SIG-M5 treated with dmso at 0.1 percent for 504 hours (cell line): ENCODE measurements around the gene ZNRD2.
A peak's percentile ranks its signal among the peaks of the same experiment; 100 is the strongest.
"Not testable (repeated sequence)": the region's sequence is repeated elsewhere in the genome, so short reads cannot be mapped to it uniquely, and the experiment has no call there.

Experiments used
- DNase-seq: peaks from one replicate; lab custom pipeline; 2025; ENCODE audit not compliant: unreplicated experiment; lab: John Stamatoyannopoulos, UW

The ZNRD2 gene

GRCh38 chr11:65569973-65570918, at the start of gene ZNRD2:
Gene ZNRD2, plus strand, starts transcription at chr11:65570477. Its CDS starts 15 bp downstream, at chr11:65570492.
- DNase-seq: peak; percentile 99

- not testable (repeated sequence) for DNase-seq
Measured at GRCh38 chr11:65521777-65522521, 48.3 kb upstream of the ZNRD2 start.

- peak; percentile 55 for DNase-seq
Measured at GRCh38 chr11:65522718-65523630, 47.3 kb upstream of the ZNRD2 start.

GRCh38 chr11:65523631-65523968, 46.7 kb upstream of the ZNRD2 start:
- not testable (repeated sequence) for DNase-seq

GRCh38 chr11:65524014-65524740, 46.1 kb upstream of the ZNRD2 start:
- no peak for DNase-seq

- peak; percentile 80 for DNase-seq
Measured at GRCh38 chr11:65524741-65525545, 45.3 kb upstream of the ZNRD2 start, which contains the start of gene SCYL1. Gene SCYL1, plus strand, starts transcription at chr11:65525083. Its CDS starts 71 bp downstream, at chr11:65525154.

GRCh38 chr11:65525546-65526480, 44.5 kb upstream of the ZNRD2 start:
- DNase-seq: no peak

- no peak for DNase-seq
Measured at GRCh38 chr11:65526744-65527143, 43.5 kb upstream of the ZNRD2 start.

- DNase-seq: no peak
Measured at GRCh38 chr11:65528819-65529350, 41.4 kb upstream of the ZNRD2 start.

- DNase-seq: no peak
Measured at GRCh38 chr11:65529475-65530156, 40.7 kb upstream of the ZNRD2 start.

GRCh38 chr11:65530157-65530496, 40.1 kb upstream of the ZNRD2 start:
- DNase-seq: peak; percentile 10

GRCh38 chr11:65532388-65533064, 37.8 kb upstream of the ZNRD2 start:
- DNase-seq: no peak

GRCh38 chr11:65535102-65535501, 35.2 kb upstream of the ZNRD2 start:
- no peak for DNase-seq

- no peak for DNase-seq
Measured at GRCh38 chr11:65536412-65537295, 33.6 kb upstream of the ZNRD2 start.

GRCh38 chr11:65537296-65537597, 33.0 kb upstream of the ZNRD2 start:
- no peak for DNase-seq

- no peak for DNase-seq
Measured at GRCh38 chr11:65537620-65538231, 32.6 kb upstream of the ZNRD2 start.
